ENCODE measurements around the gene LRRC27. TPM values are rescaled to one million over a fixed set of nuclear protein-coding genes. Genes with fewer than 3 reads are reported as not detected.
"Not testable (repeated sequence)": the region's sequence is repeated elsewhere in the genome, so short reads cannot be mapped to it uniquely, and the experiment has no call there.

LRRC27 gene
- polyA plus RNA-seq, 1 experiment: 9.2 TPM

DNA sequence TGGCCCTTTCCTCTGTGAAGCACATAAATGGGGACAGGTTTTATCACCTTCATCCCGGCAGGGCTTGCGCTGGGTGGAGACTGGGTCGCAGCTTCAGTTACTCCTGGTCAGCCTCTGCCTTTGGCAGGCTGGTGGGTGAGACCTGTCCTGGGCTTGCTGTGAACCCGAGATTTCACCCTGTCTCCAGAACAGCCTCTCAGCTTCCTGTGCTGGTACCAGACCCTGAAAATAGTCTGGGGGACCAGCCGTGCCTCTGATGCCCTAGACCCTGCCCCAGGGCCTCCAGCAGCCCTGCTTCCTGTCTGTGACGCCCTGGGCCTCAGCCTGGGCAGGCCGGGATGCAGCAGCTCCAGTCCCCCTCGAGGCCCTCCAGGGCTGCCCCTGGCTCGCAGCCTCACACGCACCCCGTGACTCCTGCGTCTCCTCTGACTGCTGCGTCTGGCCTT, 51.8 kb downstream of the LRRC27 start:
- POLR2A ChIA-PET: no interaction called here
- CTCF ChIA-PET: no interaction called here
- H3K9me3 ChIP-seq (ENCODE audit: control insufficient read depth, insufficient read depth, low read length): no peaks in the 10 kb centered on the region; the same call in 1 of the 2 replicates
- H3K27me3 ChIP-seq (ENCODE audit: control insufficient read depth, insufficient read depth, low read length): peaks cover 15% of the 10 kb centered on the region
- no peak for DNase-seq (ENCODE audit: low read depth, low spot score)
- no peak overlapping the region for H3K4me3 ChIP-seq (ENCODE audit: low read depth, low read length)
- H3K27ac ChIP-seq (ENCODE audit: low read depth, low read length): no peak overlapping the region
- TF ChIP-seq CTCF (IDR thresholded peaks at IDR 0.05; ENCODE audit: low read depth, low read length): no peak

- Histone ChIP-seq H3K4me3 (ENCODE audit: low read depth, low read length) (no peak overlapping the region), H3K27ac (ENCODE audit: low read depth, low read length) (no peak overlapping the region), H3K27me3 (ENCODE audit: control insufficient read depth, insufficient read depth, low read length) (peaks cover 17% of the 10 kb centered on the region), H3K9me3 (ENCODE audit: control insufficient read depth, insufficient read depth, low read length) (no peaks in the 10 kb centered on the region; the same call in 1 of the 2 replicates)
- TF ChIP-seq CTCF (IDR thresholded peaks at IDR 0.05; ENCODE audit: low read depth, low read length): no peak
- no peak for DNase-seq (ENCODE audit: low read depth, low spot score)
- ChIA-PET POLR2A (no interaction called here), CTCF (no interaction called here)
These were observed 52.8 kb downstream of the LRRC27 start for GRCh38 chr10:132384618-132385388.

DNA sequence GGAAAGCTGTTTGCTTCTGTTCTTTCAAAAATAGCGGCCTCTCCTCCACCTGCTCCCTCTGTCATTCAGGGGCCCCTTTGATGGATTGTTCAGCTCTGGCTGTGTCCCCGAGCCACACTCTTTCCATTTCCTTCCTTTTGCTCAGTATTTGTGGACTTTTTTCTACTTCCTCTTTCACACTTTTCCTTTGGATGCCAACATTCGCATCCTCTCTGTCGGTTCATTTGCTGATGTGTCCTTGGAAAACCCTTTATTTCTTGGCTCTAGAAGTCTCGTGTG, 53.3 kb downstream of the LRRC27 start:
- ChIA-PET CTCF (no interaction called here), POLR2A (interaction anchor here (0.6 kb wide), 1 partner anchor 724 kb away, joined by 5 read pairs; no protein-coding TSS in a partner anchor)
- H3K4me3 ChIP-seq (ENCODE audit: low read depth, low read length): no peak overlapping the region
- peaks cover 17% of the 10 kb centered on the region for H3K27me3 ChIP-seq (ENCODE audit: control insufficient read depth, insufficient read depth, low read length)
- no peak overlapping the region for H3K27ac ChIP-seq (ENCODE audit: low read depth, low read length)
- no peak for TF ChIP-seq CTCF (IDR thresholded peaks at IDR 0.05; ENCODE audit: low read depth, low read length)
- no peaks in the 10 kb centered on the region; the same call in 1 of the 2 replicates for H3K9me3 ChIP-seq (ENCODE audit: control insufficient read depth, insufficient read depth, low read length)
- DNase-seq (ENCODE audit: low read depth, low spot score): no peak

GRCh38 chr10:132385721-132386418, 53.9 kb downstream of the LRRC27 start:
- no peak for TF ChIP-seq CTCF (IDR thresholded peaks at IDR 0.05; ENCODE audit: low read depth, low read length)
- no peak overlapping the region for H3K27ac ChIP-seq (ENCODE audit: low read depth, low read length)
- H3K27me3 ChIP-seq (ENCODE audit: control insufficient read depth, insufficient read depth, low read length): peaks cover 14% of the 10 kb centered on the region
- no peak overlapping the region for H3K4me3 ChIP-seq (ENCODE audit: low read depth, low read length)
- POLR2A ChIA-PET: interaction anchor here (0.6 kb wide), 1 partner anchor 723 kb away, joined by 5 read pairs; no protein-coding TSS in a partner anchor
- no peaks in the 10 kb centered on the region; the same call in 1 of the 2 replicates for H3K9me3 ChIP-seq (ENCODE audit: control insufficient read depth, insufficient read depth, low read length)
- CTCF ChIA-PET: no interaction called here
- DNase-seq (ENCODE audit: low read depth, low spot score): no peak

GRCh38 chr10:132386419-132386831, 54.4 kb downstream of the LRRC27 start:
- peaks cover 11% of the 10 kb centered on the region for H3K27me3 ChIP-seq (ENCODE audit: control insufficient read depth, insufficient read depth, low read length)
- POLR2A ChIA-PET: no interaction called here
- TF ChIP-seq CTCF (IDR thresholded peaks at IDR 0.05; ENCODE audit: low read depth, low read length): no peak

GRCh38 chr10:132386896-132387295, 54.9 kb downstream of the LRRC27 start:
- CTCF ChIA-PET; H3K27me3 ChIP-seq (ENCODE audit: control insufficient read depth, insufficient read depth, low read length); H3K9me3 ChIP-seq (ENCODE audit: control insufficient read depth, insufficient read depth, low read length); H3K4me3 ChIP-seq (ENCODE audit: low read depth, low read length); POLR2A ChIA-PET; H3K27ac ChIP-seq (ENCODE audit: low read depth, low read length); DNase-seq (ENCODE audit: low read depth, low spot score): not testable (repeated sequence)

More at GRCh38 chr10:132386419-132386831, 54.4 kb downstream of the LRRC27 start:
- CTCF ChIA-PET: no interaction called here
- H3K4me3 ChIP-seq (ENCODE audit: low read depth, low read length): no peak overlapping the region
- no peak overlapping the region for H3K27ac ChIP-seq (ENCODE audit: low read depth, low read length)
- no peak for DNase-seq (ENCODE audit: low read depth, low spot score)
- no peaks in the 10 kb centered on the region; the same call in 1 of the 2 replicates for H3K9me3 ChIP-seq (ENCODE audit: control insufficient read depth, insufficient read depth, low read length)
